DOHH2 (cell line): ENCODE results near the gene CACNA2D3.

Experiments used
- H3F3A ChIP-seq: fragments of 200-600 bp; sonication (generic), shearing (Covaris generic); 2 replicates; pipeline ENCODE4 v1.6.0; 2016; ENCODE audit warnings: antibody characterized with exemption, mild to moderate bottlenecking; ENCODE audit not compliant: control insufficient read depth, insufficient read depth
- H3K27ac ChIP-seq: fragments of 200-600 bp; sonication (generic); 2 replicates; pipeline ENCODE4 v1.5.1; 2014; ENCODE audit warnings: low read depth, mild to moderate bottlenecking, low read length, moderate library complexity
- H3K27me3 ChIP-seq: fragments of 200-600 bp; sonication (generic); 2 replicates; pipeline ENCODE4 v1.6.1; 2014; ENCODE audit warnings: mild to moderate bottlenecking, low read length, mixed read lengths; ENCODE audit not compliant: control insufficient read depth
- H3K36me3 ChIP-seq: fragments of 200-600 bp; sonication (generic); 2 replicates; pipeline ENCODE4 v1.6.1; 2014; ENCODE audit warnings: mild to moderate bottlenecking, low read length, moderate library complexity, mixed read lengths; ENCODE audit not compliant: control insufficient read depth
- H3K4me1 ChIP-seq: fragments of 200-600 bp; sonication (generic); 2 replicates; pipeline ENCODE4 v1.6.1; 2014; ENCODE audit warnings: mild to moderate bottlenecking, low read length, mixed read lengths; ENCODE audit not compliant: control insufficient read depth
- H3K4me2 ChIP-seq: fragments of 200-600 bp; sonication (generic); 2 replicates; pipeline ENCODE4 v1.6.0; 2014; ENCODE audit warnings: mild to moderate bottlenecking, low read length, moderate library complexity
- H3K4me3 ChIP-seq: fragments of 200-600 bp; sonication (generic); 2 replicates; pipeline ENCODE4 v1.5.1; 2014; ENCODE audit warnings: mild to moderate bottlenecking, low read length, mixed read lengths
- H3K79me2 ChIP-seq: fragments of 200-600 bp; sonication (generic); 2 replicates; pipeline ENCODE4 v1.6.1; 2014; ENCODE audit warnings: mild to moderate bottlenecking, low read length, mixed read lengths; ENCODE audit not compliant: control insufficient read depth
- H3K9me2 ChIP-seq: fragments of 200-600 bp; sonication (generic); replicated peaks from 2 replicates; pipeline ENCODE4 v1.6.1; 2014; ENCODE audit warnings: mild to moderate bottlenecking, low read length, mixed read lengths; ENCODE audit not compliant: control insufficient read depth
- H3K9me3 ChIP-seq: fragments of 200-600 bp; sonication (generic); 2 replicates; pipeline ENCODE4 v1.6.1; 2014; ENCODE audit warnings: antibody characterized with exemption, low read length, mixed read lengths; ENCODE audit not compliant: control insufficient read depth, insufficient read depth
- H4K20me1 ChIP-seq: fragments of 200-600 bp; sonication (generic); 2 replicates; pipeline ENCODE4 v1.6.0; 2014; ENCODE audit warnings: low read depth, mild to moderate bottlenecking, antibody characterized with exemption, low read length, moderate library complexity; ENCODE audit not compliant: control insufficient read depth, insufficient read depth
- CTCF ChIP-seq: fragments of 200-600 bp; sonication (generic); IDR thresholded peaks from one replicate; pipeline ENCODE4 v1.5.1; 2014; ENCODE audit warnings: antibody characterized with exemption, mild to moderate bottlenecking, low read depth, low read length; ENCODE audit not compliant: poor library complexity, severe bottlenecking
- EZH2phosphoT487 ChIP-seq: fragments of 200-600 bp; sonication (generic); IDR thresholded peaks from 2 replicates; pipeline ENCODE4 v1.6.1; 2017; ENCODE audit warnings: borderline replicate concordance, mild to moderate bottlenecking, antibody characterized with exemption, low read length, moderate library complexity, mixed read lengths

The CACNA2D3 gene

GRCh38 chr3:55009372-55009771 is 887.0 kb downstream of the CACNA2D3 start:
- no peaks in the 10 kb centered on the region for H3K36me3 ChIP-seq
- H3K27me3 ChIP-seq, result no peaks in the 10 kb centered on the region
- H3F3A ChIP-seq, result no peaks in the 10 kb centered on the region
- H3K27ac ChIP-seq, result no peak overlapping the region
- TF ChIP-seq EZH2phosphoT487, result no peak
- TF ChIP-seq CTCF, result no peak
- H3K4me2 ChIP-seq, result no peak overlapping the region
- H3K9me3 ChIP-seq, result no peaks in the 10 kb centered on the region; the same call in 1 of the 2 replicates
- no peaks in the 10 kb centered on the region for H3K79me2 ChIP-seq
- no peaks in the 10 kb centered on the region for H3K9me2 ChIP-seq
- no peaks in the 10 kb centered on the region for H3K4me1 ChIP-seq
- no peak overlapping the region for H3K4me3 ChIP-seq
- no peaks in the 10 kb centered on the region for H4K20me1 ChIP-seq

- no peak overlapping the region for H3K4me2 ChIP-seq
- no peaks in the 10 kb centered on the region for H3K79me2 ChIP-seq
- H3K27ac ChIP-seq, result no peak overlapping the region
- H3K9me3 ChIP-seq, result no peaks in the 10 kb centered on the region
- no peaks in the 10 kb centered on the region for H3K36me3 ChIP-seq
- no peaks in the 10 kb centered on the region for H3F3A ChIP-seq
- TF ChIP-seq CTCF (no peak), EZH2phosphoT487 (no peak)
- no peaks in the 10 kb centered on the region for H3K4me1 ChIP-seq
- H4K20me1 ChIP-seq, result no peaks in the 10 kb centered on the region
- H3K27me3 ChIP-seq, result no peaks in the 10 kb centered on the region
- H3K9me2 ChIP-seq, result no peaks in the 10 kb centered on the region
- H3K4me3 ChIP-seq, result no peak overlapping the region
Measured at GRCh38 chr3:55012091-55012490, 889.7 kb downstream of the CACNA2D3 start.

- Histone ChIP-seq H3F3A (no peaks in the 10 kb centered on the region), H3K9me3 (no peaks in the 10 kb centered on the region)
- TF ChIP-seq EZH2phosphoT487, result no peak
- no peak for TF ChIP-seq CTCF
Measured at GRCh38 chr3:55013145-55013925, 891.0 kb downstream of the CACNA2D3 start.

GRCh38 chr3:55014081-55014480 is 891.7 kb downstream of the CACNA2D3 start:
- Histone ChIP-seq H3K4me1 (no peaks in the 10 kb centered on the region), H3K9me2 (no peaks in the 10 kb centered on the region), H3K4me2 (no peak overlapping the region), H3K27me3 (no peaks in the 10 kb centered on the region), H3K9me3 (no peaks in the 10 kb centered on the region), H4K20me1 (no peaks in the 10 kb centered on the region), H3K36me3 (no peaks in the 10 kb centered on the region), H3K79me2 (no peaks in the 10 kb centered on the region), H3F3A (no peaks in the 10 kb centered on the region), H3K27ac (no peak overlapping the region), H3K4me3 (no peak overlapping the region)
- TF ChIP-seq CTCF (no peak), EZH2phosphoT487 (no peak)

More at GRCh38 chr3:55013145-55013925, 891.0 kb downstream of the CACNA2D3 start:
- H4K20me1 ChIP-seq, result no peaks in the 10 kb centered on the region
- H3K79me2 ChIP-seq, result no peaks in the 10 kb centered on the region
- no peak overlapping the region for H3K4me3 ChIP-seq
- no peaks in the 10 kb centered on the region for H3K9me2 ChIP-seq
- no peaks in the 10 kb centered on the region for H3K36me3 ChIP-seq
- H3K27me3 ChIP-seq, result no peaks in the 10 kb centered on the region
- H3K27ac ChIP-seq, result no peak overlapping the region
- H3K4me1 ChIP-seq, result no peaks in the 10 kb centered on the region
- H3K4me2 ChIP-seq, result no peak overlapping the region
